SU-DHL-6 (cell line): ENCODE data around the gene MRPL21.

ENCODE experiments used
- H2AFZ ChIP-seq: fragments of 200-600 bp; sonication (generic); 2 replicates; pipeline ENCODE4 v1.6.1; 2014; ENCODE audit warnings: low read depth, mild to moderate bottlenecking, moderate library complexity, mixed read lengths, antibody characterized with exemption, low read length; ENCODE audit not compliant: severe bottlenecking
- H3F3A ChIP-seq: fragments of 200-600 bp; shearing (Covaris generic); 2 replicates; pipeline ENCODE4 v1.6.0; 2016; ENCODE audit warnings: antibody characterized with exemption, mild to moderate bottlenecking; ENCODE audit not compliant: insufficient read depth
- H3K27ac ChIP-seq: fragments of 200-600 bp; sonication (generic); 2 replicates; pipeline ENCODE4 v1.5.1; 2016; ENCODE audit warnings: low read depth, mild to moderate bottlenecking, low read length, moderate library complexity, mixed read lengths
- H3K27me3 ChIP-seq: fragments of 200-600 bp; sonication (generic), shearing (Covaris generic); 2 replicates; pipeline ENCODE4 v1.6.0; 2014; ENCODE audit warnings: mild to moderate bottlenecking, low read length
- H3K36me3 ChIP-seq: fragments of 200-600 bp; sonication (generic); 2 replicates; pipeline ENCODE4 v1.6.1; 2014; ENCODE audit warnings: mild to moderate bottlenecking, low read length, mixed read lengths
- H3K4me2 ChIP-seq: fragments of 300-600, 200-600 bp; shearing (Covaris generic), sonication (generic); 2 replicates; pipeline ENCODE4 v1.6.0; 2014; ENCODE audit warnings: low read length, low read depth, mild to moderate bottlenecking; ENCODE audit not compliant: poor library complexity, severe bottlenecking
- H3K4me3 ChIP-seq: fragments of 200-600 bp; sonication (generic); 2 replicates; pipeline ENCODE4 v1.5.1; 2014; ENCODE audit warnings: antibody characterized with exemption, low read length, mild to moderate bottlenecking, mixed read lengths; ENCODE audit not compliant: insufficient read depth, poor library complexity, severe bottlenecking
- H3K79me2 ChIP-seq: fragments of 200-600 bp; sonication (generic); 2 replicates; pipeline ENCODE4 v1.6.1; 2014; ENCODE audit warnings: mild to moderate bottlenecking, low read length, moderate library complexity; ENCODE audit not compliant: insufficient read depth
- H3K9ac ChIP-seq: fragments of 200-600 bp; sonication (generic); 2 replicates; pipeline ENCODE4 v1.7.0; 2014; ENCODE audit warnings: mild to moderate bottlenecking, low read length
- H3K9me2 ChIP-seq: fragments of 200-600 bp; sonication (generic); replicated peaks from 2 replicates; pipeline ENCODE4 v1.6.1; 2014; ENCODE audit warnings: low read length; ENCODE audit not compliant: insufficient read depth
- H3K9me3 ChIP-seq: fragments of 200-600 bp; sonication (generic); 2 replicates; pipeline ENCODE4 v1.6.1; 2014; ENCODE audit warnings: low read length, mixed read lengths; ENCODE audit not compliant: insufficient read depth
- H4K20me1 ChIP-seq: fragments of 200-600 bp; sonication (generic); 2 replicates; pipeline ENCODE4 v1.6.1; 2014; ENCODE audit warnings: low read depth, mild to moderate bottlenecking, antibody characterized with exemption, low read length, moderate library complexity, mixed read lengths
- CTCF ChIP-seq: fragments of 200-600 bp; sonication (generic); IDR thresholded peaks from one replicate; pipeline ENCODE4 v1.5.1; 2017; ENCODE audit warnings: antibody characterized with exemption, mild to moderate bottlenecking, low read length, moderate library complexity; ENCODE audit not compliant: insufficient read depth, poor library complexity, severe bottlenecking
- EZH2phosphoT487 ChIP-seq: fragments of 200-600 bp; sonication (generic), shearing (Covaris generic); conservative IDR thresholded peaks from 2 replicates; pipeline ENCODE4 v1.6.1; 2018; ENCODE audit warnings: mild to moderate bottlenecking, antibody characterized with exemption, low read length, moderate library complexity, mixed read lengths

MRPL21 gene

GRCh38 chr11:68914761-68915160 is 11.1 kb upstream of the MRPL21 start:
- Histone ChIP-seq H3K79me2 (no peaks in the 10 kb centered on the region), H3K4me3 (no peak overlapping the region), H2AFZ (no peak overlapping the region), H3F3A (no peaks in the 10 kb centered on the region; the same call in 1 of the 2 replicates), H3K9me3 (no peaks in the 10 kb centered on the region), H3K4me2 (no peak overlapping the region), H3K27ac (no peak overlapping the region), H3K9ac (no peak overlapping the region), H3K36me3 (peaks cover 5% of the 10 kb centered on the region; the same call in 1 of the 2 replicates), H3K27me3 (no peaks in the 10 kb centered on the region), H4K20me1 (no peaks in the 10 kb centered on the region), H3K9me2 (no peaks in the 10 kb centered on the region)
- TF ChIP-seq CTCF (no peak), EZH2phosphoT487 (no peak)

GRCh38 chr11:68913188-68913587 is 9.6 kb upstream of the MRPL21 start:
- no peaks in the 10 kb centered on the region for H3K79me2 ChIP-seq
- H3K27me3 ChIP-seq, result no peaks in the 10 kb centered on the region
- H3K27ac ChIP-seq, result no peak overlapping the region
- H3K9me2 ChIP-seq, result no peaks in the 10 kb centered on the region
- no peaks in the 10 kb centered on the region for H4K20me1 ChIP-seq
- TF ChIP-seq CTCF (no peak), EZH2phosphoT487 (no peak)
- H3F3A ChIP-seq, result no peaks in the 10 kb centered on the region
- no peaks in the 10 kb centered on the region for H3K9me3 ChIP-seq
- no peak overlapping the region for H3K9ac ChIP-seq
- H3K4me2 ChIP-seq, result no peak overlapping the region
- no peak overlapping the region for H2AFZ ChIP-seq
- H3K4me3 ChIP-seq, result no peak overlapping the region
- 0 out of 2 replicates have a peak, but pooled peaks cover 3% of the 10 kb centered on the region for H3K36me3 ChIP-seq

GRCh38 chr11:68912254-68912653 is 8.6 kb upstream of the MRPL21 start:
- Histone ChIP-seq H3K9me3 (no peaks in the 10 kb centered on the region), H3K4me3 (no peak overlapping the region), H3K4me2 (no peak overlapping the region), H2AFZ (no peak overlapping the region), H4K20me1 (no peaks in the 10 kb centered on the region), H3F3A (no peaks in the 10 kb centered on the region), H3K9me2 (no peaks in the 10 kb centered on the region), H3K79me2 (no peaks in the 10 kb centered on the region), H3K36me3 (no peaks in the 10 kb centered on the region), H3K27ac (no peak overlapping the region), H3K9ac (no peak overlapping the region), H3K27me3 (no peaks in the 10 kb centered on the region)
- TF ChIP-seq EZH2phosphoT487 (no peak), CTCF (no peak)
